ENCODE measurements around the gene CYTH3. TPM values are rescaled to one million over a fixed set of nuclear protein-coding genes. Genes with fewer than 3 reads are reported as not detected.

Gene CYTH3, protein sequence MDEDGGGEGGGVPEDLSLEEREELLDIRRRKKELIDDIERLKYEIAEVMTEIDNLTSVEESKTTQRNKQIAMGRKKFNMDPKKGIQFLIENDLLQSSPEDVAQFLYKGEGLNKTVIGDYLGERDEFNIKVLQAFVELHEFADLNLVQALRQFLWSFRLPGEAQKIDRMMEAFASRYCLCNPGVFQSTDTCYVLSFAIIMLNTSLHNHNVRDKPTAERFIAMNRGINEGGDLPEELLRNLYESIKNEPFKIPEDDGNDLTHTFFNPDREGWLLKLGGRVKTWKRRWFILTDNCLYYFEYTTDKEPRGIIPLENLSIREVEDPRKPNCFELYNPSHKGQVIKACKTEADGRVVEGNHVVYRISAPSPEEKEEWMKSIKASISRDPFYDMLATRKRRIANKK
- 10.1 and 11.6 TPM in 2 replicates for total RNA-seq

GRCh38 chr7:6272481-6273323 is at the start of gene CYTH3:
Gene CYTH3, minus strand, starts transcription at chr7:6272624. Its CDS starts 117 bp downstream, at chr7:6272507.

Small RNAs within 50 kb of the gene (small RNA-seq; reads per million reads assigned to genes)
- not detected for gene RF00019

Other genes starting within 250 kb of the CYTH3 start
- 0.22 TPM in 1 of 2 replicates, not detected in the other for gene ANKRD61, start 241.2 kb downstream of the CYTH3 start, total RNA-seq
- 116 and 198 TPM in 2 replicates for gene EIF2AK1, start 213.4 kb downstream of the CYTH3 start, total RNA-seq
- gene USP42, start 167.7 kb downstream of the CYTH3 start, total RNA-seq: 9.4 and 11.3 TPM in 2 replicates
- gene FAM220A, start 76.3 kb upstream of the CYTH3 start, total RNA-seq: 13.7 and 17.2 TPM in 2 replicates
- gene RAC1, start 101.9 kb upstream of the CYTH3 start, total RNA-seq: 130 and 147 TPM in 2 replicates
- 16.9 and 19.8 TPM in 2 replicates for gene DAGLB, start 175.3 kb upstream of the CYTH3 start, total RNA-seq
- 169 and 209 TPM in 2 replicates for gene KDELR2, start 211.5 kb upstream of the CYTH3 start, total RNA-seq

Measured in thoracic aorta endothelial cell (primary cell).